Testis (tissue), 2 donors: Measurements from ENCODE around the gene BCCIP.

Experiments used
- POLR2A ChIP-seq: fragments of 450-650 bp; IDR thresholded peaks from one replicate; pipeline ENCODE4 v1.6.1; 2017; ENCODE audit warnings: antibody characterized with exemption, mild to moderate bottlenecking, moderate library complexity
- TF ChIP-seq, protein P1 (sequence below), 3 experiments: fragments of 450-650 bp in 2 of 3; fragments of 200-600 bp in 1 of 3; sonication (generic) in 1 of 3; IDR thresholded peaks; one replicate each; pipeline ENCODE4 v1.5.1; 2016 to 2019; ENCODE audit warnings: antibody characterized with exemption in 3 of 3, mild to moderate bottlenecking in 2 of 3, moderate library complexity in 1 of 3

DNA sequence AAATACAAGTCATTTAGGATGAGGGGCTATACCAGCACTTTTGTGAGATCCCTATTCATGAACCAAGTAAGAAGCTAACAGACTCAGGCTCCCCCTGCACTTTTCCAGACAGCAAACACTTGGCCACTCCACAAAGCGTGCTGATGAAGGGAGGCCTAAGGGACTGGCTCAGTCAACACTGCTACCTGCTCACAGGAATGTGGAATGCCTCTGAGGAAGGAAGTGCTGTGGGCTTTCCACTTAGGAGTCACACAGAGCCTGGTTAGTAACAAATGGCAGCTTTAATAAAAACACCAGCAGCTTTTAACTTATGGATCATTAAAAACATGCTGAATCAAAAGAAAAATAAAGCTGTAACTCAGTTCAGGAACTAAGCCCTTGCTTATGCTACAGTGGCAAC is 15.3 kb upstream of the BCCIP start:
- TF ChIP-seq, protein P1, sequence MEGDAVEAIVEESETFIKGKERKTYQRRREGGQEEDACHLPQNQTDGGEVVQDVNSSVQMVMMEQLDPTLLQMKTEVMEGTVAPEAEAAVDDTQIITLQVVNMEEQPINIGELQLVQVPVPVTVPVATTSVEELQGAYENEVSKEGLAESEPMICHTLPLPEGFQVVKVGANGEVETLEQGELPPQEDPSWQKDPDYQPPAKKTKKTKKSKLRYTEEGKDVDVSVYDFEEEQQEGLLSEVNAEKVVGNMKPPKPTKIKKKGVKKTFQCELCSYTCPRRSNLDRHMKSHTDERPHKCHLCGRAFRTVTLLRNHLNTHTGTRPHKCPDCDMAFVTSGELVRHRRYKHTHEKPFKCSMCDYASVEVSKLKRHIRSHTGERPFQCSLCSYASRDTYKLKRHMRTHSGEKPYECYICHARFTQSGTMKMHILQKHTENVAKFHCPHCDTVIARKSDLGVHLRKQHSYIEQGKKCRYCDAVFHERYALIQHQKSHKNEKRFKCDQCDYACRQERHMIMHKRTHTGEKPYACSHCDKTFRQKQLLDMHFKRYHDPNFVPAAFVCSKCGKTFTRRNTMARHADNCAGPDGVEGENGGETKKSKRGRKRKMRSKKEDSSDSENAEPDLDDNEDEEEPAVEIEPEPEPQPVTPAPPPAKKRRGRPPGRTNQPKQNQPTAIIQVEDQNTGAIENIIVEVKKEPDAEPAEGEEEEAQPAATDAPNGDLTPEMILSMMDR (IDR thresholded peaks at IDR 0.05) = no peak
- TF ChIP-seq POLR2A = no peak
